H1 (cell line): ENCODE data around the gene IL12RB2. TPM values are rescaled to one million over a fixed set of nuclear protein-coding genes. Genes with fewer than 3 reads are reported as not detected.

ENCODE experiments used
- CTCF ChIA-PET: fragments of 300-600 bp; sonication (Branson Sonifier 250); formaldehyde crosslinking; loops from one replicate; lab custom pipeline; 2021; ENCODE audit not compliant: partially characterized antibody; lab: Charles Lee
- POLR2A ChIA-PET: fragments of 300-600 bp; sonication (Branson Sonifier 250); formaldehyde crosslinking; loops from one replicate; lab custom pipeline; 2021; ENCODE audit warnings: inconsistent platforms; ENCODE audit not compliant: partially characterized antibody; lab: Charles Lee
- DNase-seq, 2 experiments: peaks; one replicate each; pipeline versions ENCODE4 v3.0.0 to v3.0.0-alpha.2; 2010 to 2022; ENCODE audit warnings: low spot score in 2 of 2, low read depth in 1 of 2, mixed read lengths in 1 of 2
- FAIRE-seq: peaks from 2 replicates; lab custom pipeline; 2011; peaks lifted over from hg19 to GRCh38; lab: Jason Lieb, UNC
- H2AFZ ChIP-seq: 2 replicates; pipeline ENCODE4 v1.8.1; 2012; ENCODE audit warnings: low read length, inconsistent platforms
- H2AK5ac ChIP-seq: 2 replicates; pipeline ENCODE4 v1.6.1; 2013; ENCODE audit warnings: low read depth, low read length
- H2BK120ac ChIP-seq: replicated peaks from 2 replicates; pipeline ENCODE3; 2013; ENCODE audit warnings: low read depth, low read length, inconsistent platforms
- H2BK12ac ChIP-seq: 2 replicates; pipeline ENCODE4 v1.6.1; 2013; ENCODE audit warnings: low read depth, low read length
- H2BK15ac ChIP-seq: 2 replicates; pipeline ENCODE4 v1.6.1; 2013; ENCODE audit warnings: low read length
- H2BK20ac ChIP-seq: 2 replicates; pipeline ENCODE4 v1.6.1; 2013; ENCODE audit warnings: low read length
- H2BK5ac ChIP-seq: 2 replicates; pipeline ENCODE4 v1.6.1; 2013; ENCODE audit warnings: low read depth, low read length
- H3K14ac ChIP-seq: 2 replicates; pipeline ENCODE4 v1.6.1; 2013; ENCODE audit warnings: inconsistent platforms; ENCODE audit not compliant: insufficient read length
- H3K18ac ChIP-seq: 2 replicates; pipeline ENCODE4 v1.6.1; 2013; ENCODE audit warnings: low read length; ENCODE audit errors: extremely low read depth
- H3K23ac ChIP-seq: 2 replicates; pipeline ENCODE4 v1.6.1; 2013; ENCODE audit warnings: inconsistent platforms; ENCODE audit not compliant: insufficient read length
- H3K23me2 ChIP-seq: 2 replicates; pipeline ENCODE4 v1.6.1; 2013; ENCODE audit warnings: low read depth, low read length
- H3K27ac ChIP-seq: 2 replicates; pipeline ENCODE4 v1.6.1; 2011; ENCODE audit warnings: low read depth, low read length, inconsistent platforms
- H3K27me3 ChIP-seq, 4 experiments: replicated peaks in 1 of 4; 1 replicate in 1 of 4; 2 replicates in 3 of 4; pipeline versions ENCODE4 v1.6.1 to v1.8.1; 2011 to 2013; ENCODE audit warnings: low read length in 3 of 4, mild to moderate bottlenecking in 3 of 4, inconsistent platforms in 2 of 4, mixed read lengths in 2 of 4, moderate library complexity in 1 of 4; ENCODE audit not compliant: control insufficient read depth in 3 of 4, insufficient read depth in 3 of 4; ENCODE audit errors: extremely low read depth in 1 of 4
- H3K36me3 ChIP-seq, 4 experiments: 2 replicates each; pipeline versions ENCODE4 v1.6.1 to v1.8.1; 2011 to 2013; ENCODE audit warnings: mild to moderate bottlenecking in 4 of 4, low read length in 3 of 4, moderate library complexity in 2 of 4, control low read depth in 1 of 4, inconsistent platforms in 1 of 4; ENCODE audit not compliant: insufficient read depth in 4 of 4, control insufficient read depth in 2 of 4
- H3K4ac ChIP-seq: replicated peaks from 2 replicates; pipeline ENCODE3; 2013; ENCODE audit warnings: low read length, low read depth, mixed read lengths, inconsistent platforms; ENCODE audit not compliant: insufficient read length
- H3K4me1 ChIP-seq, 4 experiments: replicated peaks in 1 of 4; 1 replicate in 1 of 4; 2 replicates in 3 of 4; pipeline versions ENCODE4 v1.6.1 to v1.8.1; 2011 to 2013; ENCODE audit warnings: low read length in 3 of 4, inconsistent platforms in 2 of 4, mixed read lengths in 1 of 4; ENCODE audit not compliant: insufficient read depth in 4 of 4, control insufficient read depth in 3 of 4
- H3K4me2 ChIP-seq, 2 experiments: 2 replicates each; pipeline versions ENCODE4 v1.6.1 to v1.8.1; 2011 to 2013; ENCODE audit warnings: low read depth in 2 of 2, low read length in 2 of 2, control low read depth in 1 of 2, inconsistent platforms in 1 of 2, mild to moderate bottlenecking in 1 of 2; ENCODE audit not compliant: insufficient read depth in 1 of 2
- H3K4me3 ChIP-seq, 4 experiments: fragments of 200-600, 300-600 bp in 1 of 4; sonication (generic), shearing (Covaris generic), sonication (Bioruptor Twin) in 1 of 4; 2 replicates each; pipeline versions ENCODE4 v1.5.1 to v1.8.1; 2011 to 2016; ENCODE audit warnings: low read length in 4 of 4, low read depth in 3 of 4, control low read depth in 2 of 4, inconsistent platforms in 2 of 4, mild to moderate bottlenecking in 2 of 4, mixed read lengths in 1 of 4, moderate library complexity in 1 of 4; ENCODE audit not compliant: insufficient read depth in 2 of 4; ENCODE audit errors: extremely low read depth in 1 of 4
- H3K56ac ChIP-seq: replicated peaks from 2 replicates; pipeline ENCODE3; 2013; ENCODE audit warnings: low read depth, mild to moderate bottlenecking, mixed read lengths, low read length, inconsistent platforms; ENCODE audit not compliant: insufficient read length
- H3K79me1 ChIP-seq: 2 replicates; pipeline ENCODE4 v1.6.1; 2013; ENCODE audit warnings: low read depth, low read length, control low read depth
- H3K79me2 ChIP-seq, 2 experiments: 2 replicates each; pipeline versions ENCODE4 v1.6.1 to v1.8.1; 2012 to 2013; ENCODE audit warnings: low read length in 2 of 2, mild to moderate bottlenecking in 2 of 2, inconsistent platforms in 1 of 2; ENCODE audit not compliant: insufficient read depth in 2 of 2, control insufficient read depth in 1 of 2
- H3K9ac ChIP-seq, 4 experiments: replicated peaks in 1 of 4; 1 replicate in 1 of 4; 2 replicates in 3 of 4; pipeline versions ENCODE4 v1.6.1 to v1.8.1; 2011 to 2013; ENCODE audit warnings: low read depth in 3 of 4, low read length in 3 of 4, control low read depth in 2 of 4, mild to moderate bottlenecking in 2 of 4, moderate library complexity in 2 of 4, inconsistent platforms in 1 of 4; ENCODE audit errors: extremely low read depth in 1 of 4
- H3K9me3 ChIP-seq, 2 experiments: 2 replicates each; pipeline versions ENCODE4 v1.6.1 to v1.8.1; 2012 to 2013; ENCODE audit warnings: mild to moderate bottlenecking in 2 of 2, moderate library complexity in 2 of 2, control low read depth in 1 of 2, inconsistent platforms in 1 of 2, low read depth in 1 of 2, low read length in 1 of 2, mixed read lengths in 1 of 2; ENCODE audit not compliant: insufficient read depth in 2 of 2
- H4K20me1 ChIP-seq, 2 experiments: replicated peaks in 1 of 2; 2 replicates each; pipeline versions ENCODE3 to v1.8.1; 2011 to 2013; ENCODE audit warnings: inconsistent platforms in 2 of 2, low read length in 2 of 2, mild to moderate bottlenecking in 1 of 2; ENCODE audit not compliant: insufficient read depth in 2 of 2, control insufficient read depth in 1 of 2
- H4K5ac ChIP-seq: 2 replicates; pipeline ENCODE4 v1.6.1; 2013; ENCODE audit warnings: low read length, low read depth, mixed read lengths, inconsistent platforms; ENCODE audit not compliant: insufficient read length
- H4K8ac ChIP-seq: 2 replicates; pipeline ENCODE4 v1.8.0; 2013; ENCODE audit warnings: mild to moderate bottlenecking, moderate library complexity, low read length, inconsistent platforms; ENCODE audit not compliant: insufficient read depth; ENCODE audit errors: extremely low read depth
- H4K91ac ChIP-seq: replicated peaks from 2 replicates; pipeline ENCODE3; 2013; ENCODE audit warnings: low read length, mixed read lengths, inconsistent platforms; ENCODE audit not compliant: insufficient read length
- CHD1 ChIP-seq: IDR thresholded peaks from 2 replicates; pipeline ENCODE4 v1.6.1; 2012; ENCODE audit warnings: low read depth, low read length, improper control_type of control experiment
- EZH2 ChIP-seq: fragments of 200-600 bp; sonication (generic); IDR thresholded peaks from 2 replicates; pipeline ENCODE4 v1.7.1; 2012; ENCODE audit warnings: low read depth, mild to moderate bottlenecking, moderate library complexity, low read length, inconsistent platforms; ENCODE audit not compliant: severe bottlenecking
- GTF2F1 ChIP-seq: IDR thresholded peaks from 2 replicates; pipeline ENCODE4 v1.6.1; 2012; ENCODE audit warnings: low read depth, low read length, improper control_type of control experiment, borderline replicate concordance
- JUN ChIP-seq: IDR thresholded peaks from 2 replicates; pipeline ENCODE4 v1.6.1; 2011; ENCODE audit warnings: low read depth, mild to moderate bottlenecking, improper control_type of control experiment, low read length
- PHF8 ChIP-seq: fragments of 200-600 bp; sonication (generic); conservative IDR thresholded peaks from 2 replicates; pipeline ENCODE4 v1.7.1; 2012; ENCODE audit warnings: low read depth, mild to moderate bottlenecking, inconsistent platforms, low read length, moderate library complexity
- WGBS, 2 experiments: shearing (Covaris generic) in 1 of 2; methylation state at CpG; one replicate each; pipeline versions ENCODE4 v1.1.6 to v1.1.7; 2013 to 2015; ENCODE audit warnings: low lambda C conversion rate in 2 of 2, mixed read lengths in 2 of 2, inconsistent platforms in 1 of 2, low coverage in 1 of 2, missing lambda C conversion rate in 1 of 2; ENCODE audit not compliant: insufficient replicate concordance in 2 of 2, insufficient coverage in 1 of 2, insufficient read length in 1 of 2; ENCODE audit errors: extremely low coverage in 1 of 2, missing lambda C conversion rate in 1 of 2; 5-methylcytosine and 5-hydroxymethylcytosine counted together
- polyA plus RNA-seq, 7 experiments: library from polyadenylated mRNA; depleted of rRNA in 3 of 7; stranded (reverse) in 5 of 7; unstranded in 2 of 7; fragments of >200 nt in 5 of 7; fragments of 200-250 nt in 2 of 7; gene quantifications; 1 replicate in 5 of 7; 2 replicates in 1 of 7; 4 replicates in 1 of 7; pipeline versions ENCODE4 v1.2.1 to v1.2.3, GENCODE V29; 2011 to 2013; ENCODE audit warnings: missing spikeins in 2 of 7, mixed read lengths in 2 of 7
- total RNA-seq: library from RNA; stranded (reverse); fragmentation: NEBNext Ultra II Directional; extraction: Animal tissue kit (Norgen Biotek cat#: 25700); gene quantifications from 2 replicates; pipeline ENCODE4 v1.2.1, GENCODE V29; 2021
- TF ChIP-seq, protein P1 (sequence below), 3 experiments: IDR thresholded peaks; 1 replicate in 2 of 3; 2 replicates in 1 of 3; pipeline versions ENCODE4 v1.5.1 to v1.6.1; 2011; ENCODE audit warnings: low read length in 3 of 3, mild to moderate bottlenecking in 3 of 3, inconsistent platforms in 2 of 3, low read depth in 1 of 3, moderate library complexity in 1 of 3; ENCODE audit not compliant: insufficient read depth in 1 of 3; ENCODE audit errors: control extremely low read depth in 1 of 3

The IL12RB2 gene
- total and polyA plus RNA-seq, 2 of the 8 experiments (the other 6 are each of a cell fraction or from before 2014, with no cell fraction given): 1.4 TPM

DNA sequence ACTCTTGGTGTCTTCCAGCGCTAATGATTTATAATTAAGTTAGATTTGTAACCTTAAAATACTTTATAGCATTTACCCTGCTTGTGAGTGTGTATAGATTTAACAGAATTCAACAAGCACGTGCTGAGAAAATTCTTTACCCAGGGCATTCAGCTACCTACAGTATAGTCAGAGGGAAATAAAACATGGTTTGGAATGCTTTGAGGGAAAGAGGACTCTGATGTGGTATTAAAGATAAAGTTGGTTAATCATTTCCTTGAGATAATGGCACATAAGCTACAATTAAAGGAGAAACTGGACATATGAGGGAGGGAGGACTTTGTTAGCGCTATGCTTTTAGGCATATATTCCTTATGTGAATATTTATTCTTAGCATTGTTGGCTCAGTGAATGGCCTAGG lies 26.4 kb upstream of the IL12RB2 start:
- Histone ChIP-seq H2BK20ac (no peak overlapping the region), H3K23ac (no peak overlapping the region), H4K91ac (no peak overlapping the region), H2BK15ac (no peak overlapping the region), H2AFZ (no peak overlapping the region), H3K9ac (no peak overlapping the region), H2BK120ac (no peak overlapping the region), H3K18ac (no peak overlapping the region), H3K9me3 (no peaks in the 10 kb centered on the region), H2BK5ac (no peak overlapping the region), H3K27ac (no peak overlapping the region), H2AK5ac (no peak overlapping the region), H3K4me2 (no peak overlapping the region), H2BK12ac (no peak overlapping the region), H4K8ac (no peak overlapping the region), H4K5ac (no peak overlapping the region), H3K4me1 (no peaks in the 10 kb centered on the region), H4K20me1 (no peaks in the 10 kb centered on the region), H3K36me3 (no peaks in the 10 kb centered on the region), H3K27me3 (no peaks in the 10 kb centered on the region), H3K4ac (no peak overlapping the region), H3K79me1 (no peaks in the 10 kb centered on the region), H3K4me3 (no peak overlapping the region), H3K56ac (no peak overlapping the region), H3K79me2 (no peaks in the 10 kb centered on the region), H3K23me2 (no peaks in the 10 kb centered on the region), H3K14ac (no peak overlapping the region)
- DNase-seq: no peak
- ChIA-PET CTCF (interaction anchor here (0.7 to 1.8 kb wide), 3 partner anchors 19 to 69 kb away, joined by 3 to 9 read pairs (median 3); no protein-coding TSS in a partner anchor), POLR2A (no interaction called here)
- TF ChIP-seq PHF8: no peak
- TF ChIP-seq, protein P1, sequence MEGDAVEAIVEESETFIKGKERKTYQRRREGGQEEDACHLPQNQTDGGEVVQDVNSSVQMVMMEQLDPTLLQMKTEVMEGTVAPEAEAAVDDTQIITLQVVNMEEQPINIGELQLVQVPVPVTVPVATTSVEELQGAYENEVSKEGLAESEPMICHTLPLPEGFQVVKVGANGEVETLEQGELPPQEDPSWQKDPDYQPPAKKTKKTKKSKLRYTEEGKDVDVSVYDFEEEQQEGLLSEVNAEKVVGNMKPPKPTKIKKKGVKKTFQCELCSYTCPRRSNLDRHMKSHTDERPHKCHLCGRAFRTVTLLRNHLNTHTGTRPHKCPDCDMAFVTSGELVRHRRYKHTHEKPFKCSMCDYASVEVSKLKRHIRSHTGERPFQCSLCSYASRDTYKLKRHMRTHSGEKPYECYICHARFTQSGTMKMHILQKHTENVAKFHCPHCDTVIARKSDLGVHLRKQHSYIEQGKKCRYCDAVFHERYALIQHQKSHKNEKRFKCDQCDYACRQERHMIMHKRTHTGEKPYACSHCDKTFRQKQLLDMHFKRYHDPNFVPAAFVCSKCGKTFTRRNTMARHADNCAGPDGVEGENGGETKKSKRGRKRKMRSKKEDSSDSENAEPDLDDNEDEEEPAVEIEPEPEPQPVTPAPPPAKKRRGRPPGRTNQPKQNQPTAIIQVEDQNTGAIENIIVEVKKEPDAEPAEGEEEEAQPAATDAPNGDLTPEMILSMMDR (IDR thresholded peaks at IDR 0.05; ENCODE audit: control extremely low read depth in 1 of 3, insufficient read depth in 1 of 3, low read depth in 1 of 3, low read length in 3 of 3): no peak
- no peak for TF ChIP-seq CHD1
- TF ChIP-seq GTF2F1: no peak
- TF ChIP-seq EZH2: no peak
- no peak for TF ChIP-seq JUN
- FAIRE-seq: no peak
- 87% methylated on average over 3 of the region's 3 CpGs; no CpG with 5 or more reads in 1 of the 2 experiments for WGBS, 2 experiments
